ENCODE measurements around the gene EDEM3. TPM values are rescaled to one million over a fixed set of nuclear protein-coding genes. Genes with fewer than 3 reads are reported as not detected.

Gene EDEM3
- total and polyA plus RNA-seq, 4 donors = 11.7 to 53.8 (median 23.7) TPM

GRCh38 chr1:184791550-184791900, 36.9 kb upstream of the EDEM3 start:
- Histone ChIP-seq H3K4me3 (ENCODE audit: low read depth in 1 of 3, low read length in 3 of 3) (no peak overlapping the region), H3K27ac (ENCODE audit: low read depth in 1 of 2, low read length in 2 of 2) (peak overlapping the region in 1 of 2 donors; percentile 55), H3K27me3 (ENCODE audit: control insufficient read depth in 4 of 4, insufficient read depth in 4 of 4, low read length in 3 of 4) (no peaks in the 10 kb centered on the region), H3K9me3 (ENCODE audit: control insufficient read depth in 4 of 4, low read length in 3 of 4) (no peaks in the 10 kb centered on the region), H3K4me1 (ENCODE audit: control insufficient read depth in 4 of 4, insufficient read depth in 4 of 4, low read length in 3 of 4) (peaks cover 11 to 40% (median 30%) of the 10 kb centered on the region in 4 donors), H3K9ac (ENCODE audit: low read depth in 1 of 2, low read length in 2 of 2) (no peak overlapping the region), H3K36me3 (ENCODE audit: control insufficient read depth in 4 of 4, insufficient read depth in 3 of 4, low read depth in 1 of 4, low read length in 3 of 4) (no peaks in the 10 kb centered on the region)
- 45% methylated on average over 2 of the region's 2 CpGs for WGBS
- DNase-seq (ENCODE audit: low spot score) = no peak
- TF ChIP-seq ZBTB33 (IDR thresholded peaks at IDR 0.05) (no peak), FOXA2 (IDR thresholded peaks at IDR 0.05) (no peak), MAX (IDR thresholded peaks at IDR 0.05) (no peak), REST (IDR thresholded peaks at IDR 0.05) (no peak), RXRA (IDR thresholded peaks at IDR 0.05) (no peak), NR2F2 (IDR thresholded peaks at IDR 0.05) (no peak), HNF4G (IDR thresholded peaks at IDR 0.05) (no peak), GABPA (IDR thresholded peaks at IDR 0.05 in 1 of 2, conservative IDR thresholded peaks at IDR 0.05 in 1 of 2) (no peak), ATF3 (IDR thresholded peaks at IDR 0.05) (no peak), TAF1 (conservative IDR thresholded peaks at IDR 0.05) (no peak), FOXA1 (IDR thresholded peaks at IDR 0.05) (no peak), RAD21 (IDR thresholded peaks at IDR 0.05) (no peak), CTCF (IDR thresholded peaks at IDR 0.05; ENCODE audit: low read depth, low read length, missing input control) (no peak)

GRCh38 chr1:184790642-184791549, 36.2 kb upstream of the EDEM3 start:
- TF ChIP-seq RXRA (IDR thresholded peaks at IDR 0.05) (no peak), CTCF (IDR thresholded peaks at IDR 0.05; ENCODE audit: low read depth, low read length, missing input control) (no peak), EGR1 (IDR thresholded peaks at IDR 0.05; ENCODE audit: low read depth in 2 of 2) (no peak), HNF4G (IDR thresholded peaks at IDR 0.05) (no peak), SP1 (IDR thresholded peaks at IDR 0.05) (no peak), ZBTB33 (IDR thresholded peaks at IDR 0.05) (no peak), FOXA1 (IDR thresholded peaks at IDR 0.05) (no peak)
- Histone ChIP-seq H3K9me3 (ENCODE audit: control insufficient read depth in 4 of 4, low read length in 3 of 4) (no peaks in the 10 kb centered on the region), H3K36me3 (ENCODE audit: control insufficient read depth in 4 of 4, insufficient read depth in 3 of 4, low read depth in 1 of 4, low read length in 3 of 4) (no peaks in the 10 kb centered on the region), H3K27me3 (ENCODE audit: control insufficient read depth in 4 of 4, insufficient read depth in 4 of 4, low read length in 3 of 4) (no peaks in the 10 kb centered on the region), H3K4me1 (ENCODE audit: control insufficient read depth in 4 of 4, insufficient read depth in 4 of 4, low read length in 3 of 4) (peaks cover 11 to 41% (median 31%) of the 10 kb centered on the region in 4 donors), H3K9ac (ENCODE audit: low read depth in 1 of 2, low read length in 2 of 2) (no peak overlapping the region), H3K27ac (ENCODE audit: low read depth in 1 of 2, low read length in 2 of 2) (no peak overlapping the region), H3K4me3 (ENCODE audit: low read depth in 1 of 3, low read length in 3 of 3) (no peak overlapping the region)
- DNase-seq (ENCODE audit: low spot score) = no peak
- 90% methylated on average over 9 of the region's 9 CpGs for WGBS

Measured in liver (tissue), 9 donors.